Stimulated activated naive CD8-positive, alpha-beta T cell treated with anti-CD3 and anti-CD28 coated beads, Interleukin-15, Interleukin-2, amounts not matched to agents 100 ng/mL and 50 ng/mL, for 24 hours (primary cell): ENCODE data around the gene PC.

ENCODE experiments used
- H3K27ac Mint-ChIP-seq: one replicate; pipeline ENCODE4 v1.8.0; 2021; ENCODE audit warnings: mild to moderate bottlenecking, mixed read lengths
- H3K27me3 Mint-ChIP-seq: one replicate; pipeline ENCODE4 v1.8.0; 2021; ENCODE audit warnings: mixed read lengths
- H3K36me3 Mint-ChIP-seq: one replicate; pipeline ENCODE4 v1.8.0; 2021; ENCODE audit warnings: low read depth, mixed read lengths
- H3K4me1 Mint-ChIP-seq: one replicate; pipeline ENCODE4 v1.8.0; 2021; ENCODE audit warnings: low read depth, mixed read lengths
- H3K4me3 Mint-ChIP-seq: one replicate; pipeline ENCODE4 v1.8.0; 2021; ENCODE audit warnings: mild to moderate bottlenecking, mixed read lengths
- H3K9me3 Mint-ChIP-seq: one replicate; pipeline ENCODE4 v1.8.0; 2021; ENCODE audit warnings: mixed read lengths

The PC gene

GRCh38 chr11:66867425-66868040 lies 90.7 kb downstream of the PC start:
- Mint-ChIP-seq H3K4me1 (peaks cover 11% of the 10 kb centered on the region), H3K9me3 (no peaks in the 10 kb centered on the region), H3K27me3 (no peaks in the 10 kb centered on the region), H3K4me3 (no peak overlapping the region), H3K36me3 (no peaks in the 10 kb centered on the region), H3K27ac (no peak overlapping the region)

GRCh38 chr11:66866511-66866986 lies 91.6 kb downstream of the PC start:
- no peak overlapping the region for H3K4me3 Mint-ChIP-seq
- no peaks in the 10 kb centered on the region for H3K9me3 Mint-ChIP-seq
- no peaks in the 10 kb centered on the region for H3K27me3 Mint-ChIP-seq
- no peaks in the 10 kb centered on the region for H3K36me3 Mint-ChIP-seq
- H3K4me1 Mint-ChIP-seq: peaks cover 11% of the 10 kb centered on the region
- H3K27ac Mint-ChIP-seq: no peak overlapping the region

DNA sequence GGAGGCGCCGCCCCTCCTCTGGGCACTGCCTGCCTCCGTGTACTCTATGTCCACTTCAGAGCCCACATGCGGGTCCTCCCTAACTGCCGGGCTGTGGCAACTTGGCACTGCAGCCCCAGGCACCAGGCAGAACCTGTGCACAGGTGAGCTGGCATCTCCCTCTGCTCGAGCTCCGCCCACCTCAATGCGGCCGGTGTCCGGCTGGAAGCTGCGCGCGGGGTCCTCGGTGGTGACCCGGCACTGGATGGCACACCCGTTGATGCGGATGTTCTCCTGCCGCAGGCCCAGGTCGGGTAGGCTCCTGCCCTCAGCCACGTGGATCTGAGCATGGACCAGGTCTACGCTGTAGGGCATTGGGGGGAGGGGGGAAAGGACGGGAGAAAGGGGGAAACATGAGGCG lies 92.2 kb downstream of the PC start:
- Mint-ChIP-seq H3K9me3 (no peaks in the 10 kb centered on the region), H3K27me3 (no peaks in the 10 kb centered on the region), H3K4me3 (no peak overlapping the region), H3K27ac (no peak overlapping the region), H3K4me1 (peaks cover 11% of the 10 kb centered on the region), H3K36me3 (no peaks in the 10 kb centered on the region)

DNA sequence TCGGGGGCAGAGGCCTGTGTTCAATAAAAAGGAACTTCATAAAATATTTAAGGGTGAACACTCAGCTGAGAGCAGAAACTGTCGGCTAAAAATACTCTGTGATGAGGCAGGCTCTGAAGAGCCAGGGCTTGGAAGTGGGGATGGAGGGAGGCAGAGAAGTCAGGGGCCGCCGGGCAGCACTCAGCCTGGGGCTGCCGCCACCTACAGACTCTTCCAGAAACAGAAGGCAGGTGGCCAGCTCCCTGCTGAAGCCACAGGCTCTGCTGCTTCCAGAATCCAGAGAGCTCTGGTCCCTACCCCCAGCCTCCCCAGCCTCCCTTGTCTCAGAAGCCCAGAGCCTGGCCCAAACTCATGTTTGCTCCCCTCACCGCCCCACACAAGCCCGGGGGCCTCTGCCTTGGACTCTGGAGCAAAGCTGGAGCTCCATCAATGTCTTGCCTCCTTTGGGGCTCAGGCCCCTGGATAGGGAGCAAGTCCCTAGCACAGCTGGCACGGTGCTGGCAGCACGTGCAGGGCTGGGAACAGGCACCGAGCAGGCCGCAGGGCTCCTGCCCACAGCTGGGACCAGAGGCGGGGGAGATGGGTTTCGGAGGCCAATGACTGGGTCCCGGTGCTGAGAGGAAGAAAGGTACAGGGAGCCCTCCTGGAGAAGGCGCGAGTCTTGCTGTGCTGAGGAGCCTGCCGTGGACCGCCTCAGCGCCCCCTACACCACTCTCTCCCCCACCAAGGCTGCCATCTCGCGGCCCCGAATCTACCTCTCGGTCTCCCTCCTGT lies 93.1 kb downstream of the PC start:
- Mint-ChIP-seq H3K27ac (no peak overlapping the region), H3K9me3 (no peaks in the 10 kb centered on the region), H3K27me3 (no peaks in the 10 kb centered on the region), H3K4me1 (peaks cover 11% of the 10 kb centered on the region), H3K4me3 (no peak overlapping the region), H3K36me3 (no peaks in the 10 kb centered on the region)

DNA sequence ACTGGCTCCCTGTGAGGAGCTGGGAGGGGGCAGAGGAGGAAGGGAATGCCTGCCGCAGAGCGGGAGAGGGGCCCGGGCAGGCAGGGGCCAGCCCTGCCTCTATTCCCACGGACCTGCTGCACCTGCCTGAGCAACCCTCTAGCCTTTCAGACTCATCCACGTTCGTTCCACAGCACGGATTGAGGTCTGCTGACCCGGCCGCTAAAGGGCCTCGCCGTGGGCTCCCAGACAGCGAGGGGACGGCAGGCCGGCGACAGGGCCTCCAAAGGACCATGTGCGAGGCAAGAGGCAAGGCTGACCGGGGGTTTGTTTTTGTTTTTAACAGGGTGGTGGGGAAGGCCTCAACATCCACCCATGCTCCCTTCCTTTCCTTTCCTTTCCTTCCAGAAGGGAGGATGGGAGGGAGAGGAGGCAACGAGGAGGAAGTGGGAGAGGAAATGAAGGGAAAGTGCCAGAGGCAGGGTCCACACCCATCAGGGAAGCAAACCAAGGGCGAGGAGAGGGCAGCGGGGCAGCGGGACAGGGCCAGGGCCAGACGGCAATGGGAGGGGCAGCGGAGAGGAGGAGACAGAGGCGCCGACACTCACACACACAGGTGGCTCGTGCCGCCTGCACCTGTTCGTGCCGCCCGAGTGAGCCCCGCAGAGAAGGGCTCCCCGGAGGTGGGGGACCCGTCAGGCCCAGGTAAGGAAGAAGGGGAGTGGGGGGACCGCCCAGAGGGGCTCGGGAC lies 93.8 kb downstream of the PC start:
- H3K4me1 Mint-ChIP-seq: peaks cover 10% of the 10 kb centered on the region
- H3K4me3 Mint-ChIP-seq: no peak overlapping the region
- H3K36me3 Mint-ChIP-seq: no peaks in the 10 kb centered on the region
- no peaks in the 10 kb centered on the region for H3K27me3 Mint-ChIP-seq
- no peak overlapping the region for H3K27ac Mint-ChIP-seq
- no peaks in the 10 kb centered on the region for H3K9me3 Mint-ChIP-seq

GRCh38 chr11:66863428-66864125 lies 94.6 kb downstream of the PC start:
- H3K27me3 Mint-ChIP-seq: no peaks in the 10 kb centered on the region

DNA sequence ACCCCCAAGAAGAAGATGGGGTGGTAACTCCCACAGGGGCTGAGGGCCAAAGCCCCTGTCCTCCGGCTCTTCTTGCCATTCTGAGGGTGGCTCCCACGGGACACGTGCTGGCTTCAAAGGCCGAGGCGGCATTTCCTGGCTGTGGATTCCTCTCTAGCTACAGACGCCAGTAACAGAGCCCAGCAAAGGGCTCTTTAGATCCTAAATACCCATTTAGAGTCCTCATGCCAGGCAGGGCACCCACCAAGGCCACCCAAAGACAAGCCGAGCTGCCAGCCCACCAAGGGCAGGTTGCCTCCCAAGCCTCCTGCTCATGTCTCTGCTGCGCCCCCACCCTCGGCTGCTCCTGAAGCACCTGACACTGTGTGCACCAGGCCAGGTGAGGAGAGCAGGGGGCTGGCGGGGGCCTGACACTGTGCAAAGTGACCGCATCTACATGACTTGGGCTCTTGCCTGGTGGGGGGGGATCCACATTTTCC lies 95.6 kb downstream of the PC start:
- Mint-ChIP-seq H3K9me3 (no peaks in the 10 kb centered on the region), H3K4me1 (no peaks in the 10 kb centered on the region), H3K36me3 (no peaks in the 10 kb centered on the region), H3K27ac (no peak overlapping the region), H3K27me3 (no peaks in the 10 kb centered on the region), H3K4me3 (no peak overlapping the region)

More at GRCh38 chr11:66863428-66864125, 94.6 kb downstream of the PC start:
- no peaks in the 10 kb centered on the region for H3K9me3 Mint-ChIP-seq
- peaks cover 3% of the 10 kb centered on the region for H3K4me1 Mint-ChIP-seq
- no peak overlapping the region for H3K27ac Mint-ChIP-seq
- H3K36me3 Mint-ChIP-seq: no peaks in the 10 kb centered on the region
- no peak overlapping the region for H3K4me3 Mint-ChIP-seq

DNA sequence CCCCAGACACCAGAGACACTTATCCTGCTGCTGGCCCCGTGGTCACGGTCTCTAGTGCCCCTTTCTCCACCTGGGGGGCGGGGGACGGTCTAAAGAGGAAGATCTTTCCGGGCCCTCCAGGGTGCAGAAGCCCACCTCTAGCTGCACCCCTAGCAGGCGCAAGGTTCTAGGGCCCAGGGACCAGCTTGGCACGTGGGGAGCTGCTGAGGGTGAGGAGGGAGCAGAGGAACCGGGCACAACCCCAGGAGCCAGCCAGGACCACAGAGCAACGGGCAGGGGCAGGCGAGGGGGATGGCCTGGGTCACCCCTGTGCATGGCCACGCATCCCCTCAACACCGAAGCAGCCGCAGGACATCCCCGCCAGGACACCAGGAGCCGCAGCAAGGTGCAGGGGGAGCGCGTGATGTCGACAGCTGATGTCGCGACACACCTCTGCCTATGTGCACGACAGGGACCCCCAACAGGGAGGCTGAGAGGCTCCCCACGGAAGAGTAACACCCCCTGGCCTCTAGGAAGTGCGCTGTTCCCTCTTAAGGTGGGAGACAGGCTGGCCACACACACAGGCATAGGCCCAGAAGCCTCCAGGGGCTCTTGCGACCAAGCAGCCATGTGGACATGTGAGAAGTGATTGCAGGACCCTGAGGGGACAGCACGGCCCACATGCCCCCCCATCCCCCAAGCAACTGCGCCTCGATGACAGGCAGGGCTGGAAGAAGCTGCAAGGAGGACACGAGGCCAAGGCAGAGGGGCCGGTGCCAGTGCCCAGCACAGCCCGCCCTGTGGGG lies 96.2 kb downstream of the PC start:
- no peaks in the 10 kb centered on the region for H3K27me3 Mint-ChIP-seq
- H3K4me1 Mint-ChIP-seq: no peaks in the 10 kb centered on the region
- no peak overlapping the region for H3K4me3 Mint-ChIP-seq
- H3K36me3 Mint-ChIP-seq: no peaks in the 10 kb centered on the region
- H3K27ac Mint-ChIP-seq: no peak overlapping the region
- H3K9me3 Mint-ChIP-seq: no peaks in the 10 kb centered on the region

DNA sequence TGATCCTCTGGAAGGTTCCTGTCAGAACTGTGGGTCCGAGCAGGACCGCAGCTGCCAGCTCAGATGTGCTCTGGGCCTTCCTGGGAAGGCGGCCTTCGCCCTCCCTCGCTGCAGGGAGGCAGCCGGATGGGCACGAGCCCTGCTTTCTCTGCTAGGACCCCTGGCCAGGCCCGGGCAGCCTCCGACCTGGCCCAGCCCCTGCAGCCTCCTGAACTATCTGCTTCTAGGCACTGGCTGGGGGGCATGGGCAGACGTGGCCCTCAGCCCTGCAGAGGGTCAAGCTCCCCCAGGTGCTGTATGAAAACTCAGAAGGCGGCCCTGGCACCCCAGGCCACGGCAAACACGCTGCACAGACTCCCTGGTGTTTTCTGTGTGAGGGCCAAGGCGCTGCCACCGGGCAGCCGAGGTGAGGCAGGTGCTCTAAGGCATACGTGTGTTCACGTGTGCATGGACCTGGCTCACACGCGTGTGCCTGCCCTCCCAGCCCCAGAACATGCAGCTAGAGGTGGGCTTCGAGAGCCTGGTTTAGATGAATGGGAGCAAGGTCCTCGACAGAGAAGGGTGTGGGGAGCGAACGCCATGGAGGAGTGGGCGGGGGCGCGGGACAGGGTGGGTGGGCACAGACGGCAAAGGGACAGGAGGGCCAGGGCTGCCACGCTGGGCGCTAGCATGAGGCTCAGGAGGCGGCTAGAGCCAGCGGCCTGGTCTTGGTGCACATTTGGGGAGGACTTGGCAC lies 97.0 kb downstream of the PC start:
- Mint-ChIP-seq H3K36me3 (no peaks in the 10 kb centered on the region), H3K4me1 (no peaks in the 10 kb centered on the region), H3K27me3 (no peaks in the 10 kb centered on the region), H3K27ac (no peak overlapping the region), H3K4me3 (no peak overlapping the region), H3K9me3 (no peaks in the 10 kb centered on the region)

DNA sequence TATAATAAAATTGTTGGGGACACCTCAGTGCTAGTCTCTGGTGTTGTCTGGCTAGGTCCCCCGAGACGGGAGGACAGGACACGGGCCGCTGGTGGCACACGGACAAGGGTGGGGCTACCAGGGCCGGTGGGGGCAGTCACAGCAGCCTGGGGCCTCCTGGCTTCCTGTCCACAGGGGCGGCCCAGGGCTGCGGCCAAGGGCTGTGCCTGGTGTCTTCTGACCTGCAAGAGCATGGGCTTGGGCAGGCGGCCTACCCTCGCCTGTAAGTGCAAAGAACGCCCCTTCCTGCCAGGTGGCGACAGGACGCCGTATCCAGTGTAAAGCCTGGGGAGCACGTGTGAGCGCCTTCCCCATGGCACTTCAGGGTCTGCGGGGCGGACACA lies 97.7 kb downstream of the PC start:
- no peak overlapping the region for H3K27ac Mint-ChIP-seq
- no peaks in the 10 kb centered on the region for H3K27me3 Mint-ChIP-seq
- no peaks in the 10 kb centered on the region for H3K36me3 Mint-ChIP-seq
- no peaks in the 10 kb centered on the region for H3K9me3 Mint-ChIP-seq
- peaks cover 4% of the 10 kb centered on the region for H3K4me1 Mint-ChIP-seq
- H3K4me3 Mint-ChIP-seq: no peak overlapping the region

DNA sequence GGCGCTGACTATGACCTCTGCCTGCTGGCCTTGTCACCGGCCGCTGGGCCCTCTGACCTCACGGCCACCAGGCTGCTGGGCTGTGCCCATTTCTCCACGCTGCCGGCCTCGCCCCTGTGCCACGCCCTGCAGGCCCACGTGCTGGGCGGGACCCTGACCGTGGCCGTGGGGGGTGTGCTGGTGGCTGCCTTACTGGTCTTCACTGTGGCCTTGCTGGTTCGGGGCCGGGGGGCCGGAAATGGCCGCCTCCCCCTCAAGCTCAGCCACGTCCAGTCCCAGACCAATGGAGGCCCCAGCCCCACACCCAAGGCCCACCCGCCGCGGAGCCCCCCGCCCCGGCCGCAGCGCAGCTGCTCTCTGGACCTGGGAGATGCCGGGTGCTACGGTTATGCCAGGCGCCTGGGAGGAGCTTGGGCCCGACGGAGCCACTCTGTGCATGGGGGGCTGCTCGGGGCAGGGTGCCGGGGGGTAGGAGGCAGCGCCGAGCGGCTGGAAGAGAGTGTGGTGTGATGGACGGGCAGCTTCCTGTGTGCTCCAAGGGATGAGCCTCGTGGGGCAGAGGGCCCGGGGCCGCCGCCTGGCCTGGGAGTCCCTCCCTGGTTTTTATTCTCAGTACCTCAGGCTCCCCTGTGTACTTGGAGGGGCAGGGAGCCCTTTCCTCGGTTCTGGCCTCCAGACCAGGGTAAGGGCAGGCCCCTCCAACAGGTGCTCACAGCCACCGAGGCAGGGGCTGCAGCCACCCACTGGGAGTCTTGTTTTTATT lies 98.3 kb downstream of the PC start:
- Mint-ChIP-seq H3K27ac (no peak overlapping the region), H3K9me3 (no peaks in the 10 kb centered on the region), H3K4me1 (peaks cover 5% of the 10 kb centered on the region), H3K4me3 (no peak overlapping the region), H3K36me3 (no peaks in the 10 kb centered on the region), H3K27me3 (no peaks in the 10 kb centered on the region)

GRCh38 chr11:66858939-66859685 lies 99.1 kb downstream of the PC start:
- Mint-ChIP-seq H3K9me3 (no peaks in the 10 kb centered on the region), H3K27me3 (no peaks in the 10 kb centered on the region), H3K36me3 (no peaks in the 10 kb centered on the region), H3K4me1 (peaks cover 5% of the 10 kb centered on the region), H3K4me3 (no peak overlapping the region), H3K27ac (no peak overlapping the region)
